Endometrial microvascular endothelial cells (primary cell): ENCODE results near the gene NEGR1. TPM values are rescaled to one million over a fixed set of nuclear protein-coding genes. Genes with fewer than 3 reads are reported as not detected.

ENCODE experiments used
- in situ Hi-C: cut with HindIII; loops from 2 replicates; pipeline ENCODE4 v1.10.0; 2017; ENCODE audit warnings: low sequenced_read_pairs, low pct_unique_long_range_greater_than_20kb; ENCODE audit errors: inconsistent ontology term
- total RNA-seq: library from RNA; depleted of rRNA; stranded (reverse); fragments of >200 nt; gene quantifications from one replicate; pipeline ENCODE4 v1.2.3, GENCODE V29; 2015; ENCODE audit errors: inconsistent ontology term

The NEGR1 gene
- total RNA-seq, 1 donor from 2014 or later, result 7.2 TPM

GRCh38 chr1:72140222-72140621 is 142.1 kb downstream of the NEGR1 start:
- in situ Hi-C loops, result no loop called here

GRCh38 chr1:72137656-72138055 is 144.7 kb downstream of the NEGR1 start:
- in situ Hi-C loops, result no loop called here

- in situ Hi-C loops, result no loop called here
Measured at GRCh38 chr1:72129869-72130268, 152.5 kb downstream of the NEGR1 start.

GRCh38 chr1:72122099-72122880 is 160.0 kb downstream of the NEGR1 start:
- in situ Hi-C loops, result no loop called here

GRCh38 chr1:72119491-72119890 is 162.8 kb downstream of the NEGR1 start:
- in situ Hi-C loops, result no loop called here

- in situ Hi-C loops, result no loop called here
Measured at GRCh38 chr1:72117621-72118020, 164.7 kb downstream of the NEGR1 start.

GRCh38 chr1:72115290-72115689 is 167.0 kb downstream of the NEGR1 start:
- in situ Hi-C loops, result no loop called here

- in situ Hi-C loops, result no loop called here
Measured at GRCh38 chr1:72111662-72112061, 170.7 kb downstream of the NEGR1 start.

GRCh38 chr1:72109916-72110315 is 172.4 kb downstream of the NEGR1 start:
- in situ Hi-C loops, result no loop called here

GRCh38 chr1:72105201-72105600 is 177.1 kb downstream of the NEGR1 start:
- in situ Hi-C loops, result no loop called here

- in situ Hi-C loops, result no loop called here
Measured at GRCh38 chr1:72101840-72102632, 180.3 kb downstream of the NEGR1 start.

GRCh38 chr1:72100771-72101170 is 181.6 kb downstream of the NEGR1 start:
- in situ Hi-C loops, result no loop called here

- in situ Hi-C loops, result no loop called here
Measured at GRCh38 chr1:72097851-72098570, 184.3 kb downstream of the NEGR1 start.

GRCh38 chr1:72094209-72094608 is 188.1 kb downstream of the NEGR1 start:
- in situ Hi-C loops, result no loop called here

GRCh38 chr1:72086394-72086793 is 195.9 kb downstream of the NEGR1 start:
- in situ Hi-C loops, result no loop called here

- in situ Hi-C loops, result no loop called here
Measured at GRCh38 chr1:72075425-72075824, 206.9 kb downstream of the NEGR1 start.

- in situ Hi-C loops, result no loop called here
Measured at GRCh38 chr1:72066431-72066830, 215.9 kb downstream of the NEGR1 start.

- in situ Hi-C loops, result no loop called here
Measured at GRCh38 chr1:72064196-72065075, 217.9 kb downstream of the NEGR1 start.
